Frontal cortex (tissue), 4 donors: Measurements from ENCODE around the gene OR5T2. TPM values are rescaled to one million over a fixed set of nuclear protein-coding genes. Genes with fewer than 3 reads are reported as not detected.
"Not testable (repeated sequence)": the region's sequence is repeated elsewhere in the genome, so short reads cannot be mapped to it uniquely, and the experiment has no call there.

Source experiments
- DNase-seq, 2 donors: peaks; one replicate each; pipeline ENCODE4 v3.0.0; 2012; ENCODE audit warnings: low spot score in 2 of 2
- FAIRE-seq: peaks from 2 replicates; lab custom pipeline; 2012; peaks lifted over from hg19 to GRCh38; lab: Jason Lieb, UNC
- total RNA-seq: library from RNA; depleted of rRNA; stranded (reverse); fragments of >200 nt; gene quantifications from one replicate; pipeline ENCODE4 v1.2.3, GENCODE V29; 2014
- donor health status: control.
- donor health status: control.
- donor health status: control.

OR5T2 gene
- total RNA-seq = not detected

DNA sequence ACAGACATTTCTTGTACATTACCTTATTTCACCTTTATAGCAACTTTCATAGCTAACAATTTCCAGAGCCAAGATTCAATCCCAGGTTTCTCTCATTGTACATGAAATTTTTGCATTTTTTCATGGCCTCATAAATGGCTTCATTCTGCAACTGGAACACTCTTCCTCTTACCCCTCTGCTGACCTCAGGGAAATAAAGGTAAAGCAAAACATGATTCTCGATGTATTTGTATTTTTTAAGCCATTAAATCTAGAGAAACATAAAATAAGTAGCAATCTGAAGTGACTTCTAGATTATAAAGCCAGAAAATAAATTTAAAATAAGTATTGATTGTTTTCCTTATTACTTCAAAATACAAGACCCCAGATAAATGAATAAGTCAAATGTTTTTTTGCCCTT lies at the start of gene OR5T2:
TSS of gene OR5T2 (minus strand) at position 101 of the 400 bp plus-strand sequence. CDS start 1,193 bp downstream, outside the sequence.
- no peak for DNase-seq

DNA sequence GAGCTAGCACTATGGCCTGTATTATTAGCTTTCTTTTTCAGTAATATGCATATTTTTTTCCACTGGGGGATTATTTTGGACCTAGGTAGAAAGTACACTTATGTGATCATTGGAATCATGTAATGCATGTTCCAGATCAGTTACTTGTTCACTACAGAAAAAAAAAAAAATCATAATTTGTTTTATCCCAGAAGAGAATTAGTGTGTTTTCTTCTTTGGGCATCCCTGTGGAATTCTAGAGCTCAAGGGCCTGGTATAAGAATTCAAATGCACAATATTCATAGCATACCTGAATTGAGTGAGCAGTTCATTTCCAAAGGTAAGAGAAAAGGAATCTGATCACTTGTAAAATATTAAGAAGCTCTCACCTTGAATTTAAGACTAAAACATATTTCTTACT lies 39.8 kb upstream of the OR5T2 start, which contains the start of gene OR5T1:
TSS of gene OR5T1 (plus strand) at position 301 of the 400 bp plus-strand sequence. CDS start 1,485 bp downstream, outside the sequence.
- no peak for DNase-seq
- no peak for FAIRE-seq

More for the DNA sequence above, at the start of gene OR5T2:
- no peak for FAIRE-seq

DNA sequence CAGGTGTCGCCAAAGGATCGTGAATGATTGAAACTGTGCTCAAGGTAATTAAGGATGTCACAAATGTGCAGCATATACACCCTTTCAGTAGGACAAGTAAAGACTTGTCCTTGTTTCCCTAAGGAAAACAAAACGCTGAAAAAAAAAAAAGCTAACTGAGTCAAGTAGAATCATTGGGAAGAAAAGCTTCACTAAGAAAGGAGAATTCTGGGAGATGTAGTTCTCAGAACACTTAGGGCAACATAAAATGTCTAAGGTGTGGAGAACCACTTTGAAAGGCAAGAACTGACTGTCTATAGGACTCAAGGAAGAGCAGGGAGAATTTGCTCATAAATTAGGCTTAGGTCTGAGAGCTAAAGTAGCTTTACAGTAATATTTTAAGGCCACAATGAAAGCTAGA lies 37.0 kb upstream of the OR5T2 start:
- DNase-seq = no peak
- FAIRE-seq = no peak

DNA sequence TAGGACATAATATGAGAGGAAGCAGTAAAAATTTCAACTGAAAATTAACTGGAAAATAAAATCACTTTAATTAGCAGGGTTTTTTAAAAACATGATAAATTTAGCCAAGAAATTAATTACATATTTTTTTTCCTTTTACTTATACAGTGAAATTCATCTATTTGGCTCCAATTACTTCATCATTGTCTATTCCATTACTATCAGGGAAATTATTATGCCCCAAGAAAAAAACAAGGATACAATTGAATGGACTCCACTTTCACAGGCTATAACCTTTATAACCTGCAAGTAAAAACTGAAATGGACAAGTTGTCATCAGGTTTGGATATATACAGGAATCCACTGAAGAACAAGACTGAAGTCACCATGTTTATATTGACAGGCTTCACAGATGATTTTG lies 17.9 kb upstream of the OR5T2 start, which contains the start of gene OR5T3:
TSS of gene OR5T3 (plus strand) at position 301 of the 400 bp plus-strand sequence. CDS start at position 301, 0 bp downstream.
- no peak for FAIRE-seq
- no peak for DNase-seq

DNA sequence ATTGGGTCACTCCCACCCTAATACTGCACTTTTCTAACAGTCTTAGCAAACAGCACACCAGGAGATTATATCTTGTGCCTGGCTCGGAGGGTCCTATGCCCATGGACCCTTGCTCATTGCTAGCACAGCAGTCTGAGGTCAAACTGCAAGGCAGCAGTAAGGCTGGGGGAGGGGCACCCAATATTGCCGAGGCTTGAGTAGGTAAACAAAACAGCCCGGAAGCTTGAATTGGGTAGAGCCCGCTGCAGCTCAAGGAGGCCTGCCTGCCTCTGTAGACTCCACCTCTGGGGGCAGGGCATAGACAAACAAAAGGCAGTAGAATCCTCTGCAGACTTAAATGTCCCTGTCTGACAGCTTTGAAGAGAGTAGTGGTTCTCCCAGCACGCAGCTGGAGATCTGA lies 14.3 kb downstream of the OR5T2 start:
- DNase-seq, FAIRE-seq: not testable (repeated sequence)

DNA sequence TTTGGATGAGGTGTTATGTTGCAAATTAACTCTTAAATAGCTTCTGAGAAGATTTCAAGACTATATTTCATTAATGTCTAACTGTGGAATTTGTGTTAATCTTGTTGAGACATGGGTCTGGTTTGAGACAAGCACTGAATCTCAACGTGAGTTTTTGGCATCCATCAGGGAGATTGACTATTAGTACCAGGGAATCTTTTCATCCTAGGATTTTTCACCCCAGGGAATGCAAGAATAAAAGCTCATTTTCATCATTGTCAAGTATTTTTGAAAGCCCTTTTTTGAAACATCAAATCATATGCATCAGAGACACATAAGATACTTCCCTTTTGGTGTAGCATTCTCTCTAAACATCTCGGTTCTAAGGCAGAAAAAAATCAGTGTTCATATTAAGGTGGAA lies 19.5 kb downstream of the OR5T2 start:
- DNase-seq = no peak
- no peak for FAIRE-seq

DNA sequence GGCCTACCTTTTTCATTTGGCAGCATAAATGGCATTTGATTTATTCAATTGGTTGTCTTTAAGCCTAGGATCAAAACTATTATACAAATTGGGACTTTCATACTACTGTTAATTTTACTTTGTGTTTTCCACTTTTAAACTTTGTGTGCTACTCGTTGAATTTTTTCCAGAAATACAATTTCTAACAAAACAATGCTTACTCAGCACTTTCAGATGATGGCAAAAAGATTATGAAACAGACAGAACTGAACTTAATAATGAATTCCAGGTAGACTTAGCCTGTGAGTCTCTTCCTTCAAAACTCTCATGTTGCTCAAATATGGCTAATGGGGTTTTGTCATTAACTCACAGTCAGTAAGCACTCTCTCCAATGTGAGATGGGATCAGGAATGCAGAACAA lies 26.3 kb downstream of the OR5T2 start:
- no peak for DNase-seq
- no peak for FAIRE-seq

DNA sequence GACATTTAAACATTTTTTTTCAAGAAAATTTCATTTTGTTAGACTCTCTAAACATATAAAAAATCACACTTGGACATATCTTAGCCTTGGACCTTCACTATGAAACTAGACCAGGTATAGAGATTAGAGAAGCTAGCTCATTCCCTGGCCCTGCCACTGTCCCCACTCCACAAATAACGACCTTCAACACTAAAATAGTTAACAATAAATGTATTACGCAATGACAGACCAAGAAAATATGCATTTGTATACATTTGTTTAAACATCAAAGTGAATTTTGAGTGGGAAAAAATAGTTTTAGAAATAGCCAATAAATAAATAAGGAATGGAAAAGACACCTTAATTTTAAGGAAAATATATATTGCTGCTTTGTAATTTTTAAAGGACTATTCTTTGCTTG lies 36.7 kb downstream of the OR5T2 start:
- no peak for DNase-seq
- no peak for FAIRE-seq

DNA sequence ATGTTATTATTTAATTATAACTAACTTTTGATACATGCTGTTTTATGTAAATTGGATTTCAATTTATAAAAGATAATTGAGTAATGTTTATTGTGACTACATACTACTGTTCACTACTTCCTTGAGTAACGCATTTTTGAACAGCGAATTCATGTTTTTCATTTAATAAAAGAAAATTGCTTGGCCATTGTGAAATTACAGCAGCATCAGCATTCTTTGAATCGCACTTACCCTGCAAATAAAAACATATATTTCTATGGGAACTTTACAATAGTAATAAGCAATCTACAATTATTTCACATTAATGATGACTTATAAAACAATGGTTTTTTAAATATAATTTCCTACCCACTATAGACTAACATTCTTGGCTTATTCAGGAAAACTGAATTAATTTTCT lies 37.4 kb downstream of the OR5T2 start:
- FAIRE-seq = no peak
- DNase-seq = no peak

DNA sequence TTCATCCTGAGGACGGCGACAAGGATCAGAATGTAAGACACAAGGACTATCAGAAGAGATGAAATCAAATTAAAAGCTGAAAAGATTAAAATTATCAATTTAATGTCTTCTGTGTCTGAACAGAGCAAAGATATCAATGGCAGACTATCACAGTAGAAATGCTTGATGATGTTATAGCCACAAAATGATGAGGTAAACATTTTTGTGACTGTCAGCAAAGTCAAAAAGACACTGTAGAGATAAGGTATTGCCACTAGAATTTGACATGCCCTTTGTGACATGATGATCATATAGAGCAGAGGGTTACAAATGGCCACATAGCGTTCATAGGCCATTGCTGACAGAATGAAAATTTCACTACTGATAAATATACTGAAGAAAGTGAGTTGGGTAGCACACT lies 45.5 kb downstream of the OR5T2 start:
- DNase-seq = no peak
- FAIRE-seq = no peak

DNA sequence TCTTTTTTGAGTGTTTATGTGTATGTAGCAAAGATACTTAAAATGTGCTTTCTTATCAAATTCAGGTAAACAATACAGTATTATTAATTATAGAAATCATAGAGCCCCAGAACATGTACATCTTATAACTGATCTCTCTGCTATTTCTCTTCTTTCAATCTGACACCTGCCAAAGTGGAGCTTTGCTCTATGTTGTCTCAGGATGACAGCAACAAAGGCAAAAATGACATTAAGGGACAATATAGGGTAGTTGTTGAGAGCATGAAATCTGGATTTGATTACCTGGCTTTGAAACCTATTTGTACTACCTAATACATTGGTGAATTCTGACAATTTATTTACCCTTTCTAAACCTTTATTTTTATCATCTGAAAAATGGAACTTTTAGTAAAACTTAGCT lies 50.6 kb downstream of the OR5T2 start:
- FAIRE-seq (no peak), DNase-seq (no peak)

Other genes starting within 250 kb of the OR5T2 start
- not detected for gene OR5F1, start 239.6 kb downstream of the OR5T2 start, total RNA-seq
- gene OR5AS1, start 206.6 kb downstream of the OR5T2 start, total RNA-seq = not detected
- not detected for gene OR8I2, start 140.9 kb downstream of the OR5T2 start, total RNA-seq
- not detected for gene OR8H2, start 130.6 kb downstream of the OR5T2 start, total RNA-seq
- not detected for gene OR8H3, start 111.9 kb downstream of the OR5T2 start, total RNA-seq
- not detected for gene OR8J3, start 94.1 kb downstream of the OR5T2 start, total RNA-seq
- gene OR8K5, start 73.9 kb downstream of the OR5T2 start, total RNA-seq = not detected
- gene OR5J2, start 57.6 kb downstream of the OR5T2 start, total RNA-seq = not detected
- not detected for gene OR5T3, start 18.0 kb upstream of the OR5T2 start, total RNA-seq
- not detected for gene OR5T1, start 39.9 kb upstream of the OR5T2 start, total RNA-seq
- not detected for gene OR8H1, start 58.0 kb upstream of the OR5T2 start, total RNA-seq
- gene OR8K3, start 80.9 kb upstream of the OR5T2 start, total RNA-seq = not detected
- gene OR8K1, start 111.8 kb upstream of the OR5T2 start, total RNA-seq = not detected
- not detected for gene OR8J1, start 120.0 kb upstream of the OR5T2 start, total RNA-seq
- gene OR8U1, start 141.4 kb upstream of the OR5T2 start, total RNA-seq = not detected
- gene OR5AL1, start 178.4 kb upstream of the OR5T2 start, total RNA-seq = not detected
- gene OR5M3, start 239.1 kb upstream of the OR5T2 start, total RNA-seq = not detected